ENCODE results near the gene ZNF473.
"Not testable (repeated sequence)": the region's sequence is repeated elsewhere in the genome, so short reads cannot be mapped to it uniquely, and the experiment has no call there.

DNA sequence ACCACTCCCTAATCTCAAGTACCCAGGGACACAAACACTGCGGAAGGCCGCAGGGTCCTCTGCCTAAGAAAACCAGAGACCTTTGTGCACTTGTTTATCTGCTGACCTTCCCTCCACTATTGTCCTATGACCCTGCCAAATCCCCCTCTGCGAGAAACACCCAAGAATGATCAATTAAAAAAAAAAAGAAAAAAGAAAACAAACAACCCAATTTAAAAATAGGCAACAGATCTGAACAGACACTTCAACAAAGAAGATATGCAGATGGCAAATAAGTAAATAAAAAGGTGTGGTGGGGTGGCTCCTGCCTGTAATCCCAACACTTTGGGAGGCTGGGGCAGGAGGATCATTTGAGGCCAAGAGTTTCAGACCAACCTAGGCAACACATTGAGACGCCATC is 61.3 kb downstream of the ZNF473 start:
- not testable (repeated sequence) for TF ChIP-seq CBFB (CRISPR knock-in tag; IDR thresholded peaks at IDR 0.05; ENCODE audit: low read depth); ZNF317 (CRISPR knock-in tag; IDR thresholded peaks at IDR 0.05; ENCODE audit: borderline replicate concordance, low read depth); ZNF423 (CRISPR knock-in tag; IDR thresholded peaks at IDR 0.05); CREB1 (CRISPR knock-in tag; IDR thresholded peaks at IDR 0.05); NFYB (CRISPR knock-in tag; conservative IDR thresholded peaks at IDR 0.05; ENCODE audit: low read depth); JUN (CRISPR knock-in tag; IDR thresholded peaks at IDR 0.05); ATF1 (CRISPR knock-in tag; IDR thresholded peaks at IDR 0.05)
- TF ChIP-seq, protein P1, sequence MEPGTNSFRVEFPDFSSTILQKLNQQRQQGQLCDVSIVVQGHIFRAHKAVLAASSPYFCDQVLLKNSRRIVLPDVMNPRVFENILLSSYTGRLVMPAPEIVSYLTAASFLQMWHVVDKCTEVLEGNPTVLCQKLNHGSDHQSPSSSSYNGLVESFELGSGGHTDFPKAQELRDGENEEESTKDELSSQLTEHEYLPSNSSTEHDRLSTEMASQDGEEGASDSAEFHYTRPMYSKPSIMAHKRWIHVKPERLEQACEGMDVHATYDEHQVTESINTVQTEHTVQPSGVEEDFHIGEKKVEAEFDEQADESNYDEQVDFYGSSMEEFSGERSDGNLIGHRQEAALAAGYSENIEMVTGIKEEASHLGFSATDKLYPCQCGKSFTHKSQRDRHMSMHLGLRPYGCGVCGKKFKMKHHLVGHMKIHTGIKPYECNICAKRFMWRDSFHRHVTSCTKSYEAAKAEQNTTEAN (CRISPR knock-in tag; IDR thresholded peaks at IDR 0.05): not testable (repeated sequence)
- TF ChIP-seq, protein P2, sequence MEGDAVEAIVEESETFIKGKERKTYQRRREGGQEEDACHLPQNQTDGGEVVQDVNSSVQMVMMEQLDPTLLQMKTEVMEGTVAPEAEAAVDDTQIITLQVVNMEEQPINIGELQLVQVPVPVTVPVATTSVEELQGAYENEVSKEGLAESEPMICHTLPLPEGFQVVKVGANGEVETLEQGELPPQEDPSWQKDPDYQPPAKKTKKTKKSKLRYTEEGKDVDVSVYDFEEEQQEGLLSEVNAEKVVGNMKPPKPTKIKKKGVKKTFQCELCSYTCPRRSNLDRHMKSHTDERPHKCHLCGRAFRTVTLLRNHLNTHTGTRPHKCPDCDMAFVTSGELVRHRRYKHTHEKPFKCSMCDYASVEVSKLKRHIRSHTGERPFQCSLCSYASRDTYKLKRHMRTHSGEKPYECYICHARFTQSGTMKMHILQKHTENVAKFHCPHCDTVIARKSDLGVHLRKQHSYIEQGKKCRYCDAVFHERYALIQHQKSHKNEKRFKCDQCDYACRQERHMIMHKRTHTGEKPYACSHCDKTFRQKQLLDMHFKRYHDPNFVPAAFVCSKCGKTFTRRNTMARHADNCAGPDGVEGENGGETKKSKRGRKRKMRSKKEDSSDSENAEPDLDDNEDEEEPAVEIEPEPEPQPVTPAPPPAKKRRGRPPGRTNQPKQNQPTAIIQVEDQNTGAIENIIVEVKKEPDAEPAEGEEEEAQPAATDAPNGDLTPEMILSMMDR (IDR thresholded peaks at IDR 0.05): not testable (repeated sequence)
- TF ChIP-seq, protein P3, sequence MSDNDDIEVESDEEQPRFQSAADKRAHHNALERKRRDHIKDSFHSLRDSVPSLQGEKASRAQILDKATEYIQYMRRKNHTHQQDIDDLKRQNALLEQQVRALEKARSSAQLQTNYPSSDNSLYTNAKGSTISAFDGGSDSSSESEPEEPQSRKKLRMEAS (CRISPR knock-in tag; IDR thresholded peaks at IDR 0.05): not testable (repeated sequence)

Data from WTC11 (cell line).